ENCODE measurements around the gene FAM47E. TPM values are rescaled to one million over a fixed set of nuclear protein-coding genes. Genes with fewer than 3 reads are reported as not detected.
"Not testable (repeated sequence)": the region's sequence is repeated elsewhere in the genome, so short reads cannot be mapped to it uniquely, and the experiment has no call there.

Gene FAM47E
- total and polyA plus RNA-seq, 2 experiments from 2014 or later = 9.3 to 11.1 TPM

GRCh38 chr4:76238236-76238635 is 13.3 kb upstream of the FAM47E start:
- Histone ChIP-seq H3K4me2 (no peak overlapping the region), H3K36me3 (replicated peaks; ENCODE audit: insufficient read depth, low read depth) (no peaks in the 10 kb centered on the region), H3K27me3 (no peaks in the 10 kb centered on the region), H3K9me3 (ENCODE audit: low read depth) (peaks cover 10% of the 10 kb centered on the region), H3K4me3 (no peak overlapping the region), H3K27ac (peak overlapping the region; percentile 90), H4K20me1 (ENCODE audit: insufficient read depth, poor library complexity, severe bottlenecking) (no peaks in the 10 kb centered on the region), H2AFZ (no peak overlapping the region), H3K79me2 (no peaks in the 10 kb centered on the region), H3K4me1 (ENCODE audit: insufficient read depth) (peaks cover 20% of the 10 kb centered on the region), H3K9me2 (replicated peaks; ENCODE audit: insufficient read depth) (no peaks in the 10 kb centered on the region)
- WGBS (ENCODE audit: low lambda C conversion rate, missing lambda C conversion rate) = 95% methylated on average over 4 of the region's 4 CpGs
- DNase-seq (ENCODE audit: low spot score) = no peak
- no peak for TF ChIP-seq CTCF (IDR thresholded peaks at IDR 0.05; ENCODE audit: poor library complexity)
- no peak for TF ChIP-seq EZH2phosphoT487 (IDR thresholded peaks at IDR 0.05; ENCODE audit: low read depth, severe bottlenecking, unreplicated experiment)
- no peak for TF ChIP-seq EZH2 (IDR thresholded peaks at IDR 0.05; ENCODE audit: borderline replicate concordance)

GRCh38 chr4:76238701-76239100 is 12.8 kb upstream of the FAM47E start:
- peaks cover 15% of the 10 kb centered on the region for H3K4me1 ChIP-seq (ENCODE audit: insufficient read depth)
- TF ChIP-seq EZH2phosphoT487 (IDR thresholded peaks at IDR 0.05; ENCODE audit: low read depth, severe bottlenecking, unreplicated experiment) = no peak
- TF ChIP-seq CTCF (IDR thresholded peaks at IDR 0.05; ENCODE audit: poor library complexity) = no peak
- no peak for TF ChIP-seq EZH2 (IDR thresholded peaks at IDR 0.05; ENCODE audit: borderline replicate concordance)
- no peak overlapping the region for H3K4me2 ChIP-seq
- no peaks in the 10 kb centered on the region for H3K27me3 ChIP-seq
- DNase-seq (ENCODE audit: low spot score) = no peak
- no peaks in the 10 kb centered on the region for H3K9me2 ChIP-seq (replicated peaks; ENCODE audit: insufficient read depth)
- H3K36me3 ChIP-seq (replicated peaks; ENCODE audit: insufficient read depth, low read depth) = no peaks in the 10 kb centered on the region
- peaks cover 10% of the 10 kb centered on the region for H3K9me3 ChIP-seq (ENCODE audit: low read depth)
- H3K27ac ChIP-seq = no peak overlapping the region
- no peak overlapping the region for H3K4me3 ChIP-seq
- H3K79me2 ChIP-seq = no peaks in the 10 kb centered on the region
- no peaks in the 10 kb centered on the region for H4K20me1 ChIP-seq (ENCODE audit: insufficient read depth, poor library complexity, severe bottlenecking)
- no peak overlapping the region for H2AFZ ChIP-seq

DNA sequence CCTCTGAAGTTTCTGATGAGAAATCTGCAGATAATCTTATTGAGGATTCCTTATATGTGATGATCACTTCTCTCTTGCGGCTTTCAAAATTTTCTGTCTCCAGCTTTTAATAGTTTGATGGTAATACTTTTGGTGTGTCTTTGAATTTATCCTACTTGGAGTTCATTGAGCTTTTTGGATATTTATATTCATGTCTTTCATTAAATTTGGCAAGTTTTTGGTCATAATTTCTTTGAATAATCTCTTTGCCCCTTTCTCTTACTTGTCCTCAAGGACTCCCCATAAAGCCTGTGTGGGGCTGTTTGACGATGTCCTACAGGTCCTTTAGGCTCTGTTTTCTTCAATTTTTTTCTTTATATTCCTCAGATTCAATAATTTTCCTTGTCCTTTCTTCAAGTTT is 11.3 kb upstream of the FAM47E start:
- H3K36me3 ChIP-seq (replicated peaks; ENCODE audit: insufficient read depth, low read depth) = no peaks in the 10 kb centered on the region
- TF ChIP-seq EZH2 (IDR thresholded peaks at IDR 0.05; ENCODE audit: borderline replicate concordance) (no peak), CTCF (IDR thresholded peaks at IDR 0.05; ENCODE audit: poor library complexity) (no peak), EZH2phosphoT487 (IDR thresholded peaks at IDR 0.05; ENCODE audit: low read depth, severe bottlenecking, unreplicated experiment) (no peak)
- H2AFZ ChIP-seq = no peak overlapping the region
- H3K4me3 ChIP-seq = no peak overlapping the region
- no peak overlapping the region for H3K4me2 ChIP-seq
- H3K79me2 ChIP-seq = no peaks in the 10 kb centered on the region
- peaks cover 10% of the 10 kb centered on the region for H3K9me3 ChIP-seq (ENCODE audit: low read depth)
- H3K9me2 ChIP-seq (replicated peaks; ENCODE audit: insufficient read depth) = no peaks in the 10 kb centered on the region
- DNase-seq (ENCODE audit: low spot score) = no peak
- H4K20me1 ChIP-seq (ENCODE audit: insufficient read depth, poor library complexity, severe bottlenecking) = no peaks in the 10 kb centered on the region
- no peak overlapping the region for H3K27ac ChIP-seq
- no peaks in the 10 kb centered on the region for H3K27me3 ChIP-seq
- WGBS (ENCODE audit: low lambda C conversion rate, missing lambda C conversion rate) = 95% methylated on average over 2 of the region's 2 CpGs
- peaks cover 1% of the 10 kb centered on the region for H3K4me1 ChIP-seq (ENCODE audit: insufficient read depth)

DNA sequence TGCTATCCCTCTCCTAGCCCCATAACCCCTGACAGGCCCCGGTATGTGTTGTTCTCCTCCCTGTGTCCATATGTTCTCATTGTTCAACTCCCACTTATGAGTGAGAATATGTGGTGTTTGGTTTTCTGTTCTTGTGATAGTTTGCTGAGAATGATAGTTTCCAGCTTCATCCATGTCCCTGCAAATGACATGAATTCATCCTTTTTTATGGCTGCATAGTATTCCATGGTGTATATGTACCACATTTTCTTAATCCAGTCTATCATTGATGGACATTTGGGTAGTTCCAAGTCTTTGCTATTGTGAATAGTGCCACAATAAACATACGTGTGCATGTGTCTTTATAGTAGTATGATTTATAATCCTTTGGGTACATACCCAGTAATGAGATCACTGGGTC is 7.6 kb upstream of the FAM47E start:
- not testable (repeated sequence) for H3K36me3 ChIP-seq (replicated peaks; ENCODE audit: insufficient read depth, low read depth); DNase-seq (ENCODE audit: low spot score); H3K9me3 ChIP-seq (ENCODE audit: low read depth); H3K4me2 ChIP-seq; H3K4me3 ChIP-seq; H3K9me2 ChIP-seq (replicated peaks; ENCODE audit: insufficient read depth); H3K79me2 ChIP-seq; H3K27me3 ChIP-seq; H2AFZ ChIP-seq; H3K4me1 ChIP-seq (ENCODE audit: insufficient read depth); H3K27ac ChIP-seq; H4K20me1 ChIP-seq (ENCODE audit: insufficient read depth, poor library complexity, severe bottlenecking)
- WGBS (ENCODE audit: low lambda C conversion rate, missing lambda C conversion rate) = 94% methylated on average over 2 of the region's 2 CpGs

Measured in hepatocyte (in vitro differentiated cells).